ENCODE measurements around the gene KNCN.

KNCN gene

GRCh38 chr1:46571691-46572225 is 20.3 kb upstream of the KNCN start:
- TF ChIP-seq PAX5 (IDR thresholded peaks at IDR 0.05; ENCODE audit: insufficient read depth, low read length, severe bottlenecking) = no peak
- TF ChIP-seq TAF1 (IDR thresholded peaks at IDR 0.05; ENCODE audit: low read depth, low read length) = no peak
- TF ChIP-seq POU2F2 (IDR thresholded peaks at IDR 0.05; ENCODE audit: low read depth, low read length) = no peak
- TF ChIP-seq SPI1 (IDR thresholded peaks at IDR 0.05; ENCODE audit: low read depth, low read length) = no peak
- no peak for TF ChIP-seq POLR2A (IDR thresholded peaks at IDR 0.05; ENCODE audit: low read depth, low read length)
- DNase-seq (ENCODE audit: insufficient read length, low spot score) (no peak), FAIRE-seq (no peak)

GRCh38 chr1:46569884-46570725 is 18.7 kb upstream of the KNCN start:
- no peak for TF ChIP-seq PAX5 (IDR thresholded peaks at IDR 0.05; ENCODE audit: insufficient read depth, low read length, severe bottlenecking)
- no peak for TF ChIP-seq POLR2AphosphoS5 (IDR thresholded peaks at IDR 0.05; ENCODE audit: low read depth, low read length)
- no peak for FAIRE-seq
- no peak for DNase-seq (ENCODE audit: insufficient read length, low spot score)

- FAIRE-seq (no peak), DNase-seq (ENCODE audit: insufficient read length, low spot score) (no peak)
- no peak for TF ChIP-seq TAF1 (IDR thresholded peaks at IDR 0.05; ENCODE audit: low read depth, low read length)
- TF ChIP-seq POLR2AphosphoS5 (IDR thresholded peaks at IDR 0.05; ENCODE audit: low read depth, low read length) = no peak
- TF ChIP-seq PAX5 (IDR thresholded peaks at IDR 0.05; ENCODE audit: insufficient read depth, low read length, severe bottlenecking) = no peak
- TF ChIP-seq SPI1 (IDR thresholded peaks at IDR 0.05; ENCODE audit: low read depth, low read length) = no peak
- TF ChIP-seq POU2F2 (IDR thresholded peaks at IDR 0.05; ENCODE audit: low read depth, low read length) = no peak
- TF ChIP-seq POLR2A (IDR thresholded peaks at IDR 0.05; ENCODE audit: low read depth, low read length) = no peak
Observed at GRCh38 chr1:46569116-46569515, 17.7 kb upstream of the KNCN start.

- FAIRE-seq = no peak
- no peak for TF ChIP-seq PAX5 (IDR thresholded peaks at IDR 0.05; ENCODE audit: insufficient read depth, low read length, severe bottlenecking)
- no peak for TF ChIP-seq POU2F2 (IDR thresholded peaks at IDR 0.05; ENCODE audit: low read depth, low read length)
- TF ChIP-seq POLR2A (IDR thresholded peaks at IDR 0.05; ENCODE audit: low read depth, low read length) = no peak
- TF ChIP-seq POLR2AphosphoS5 (IDR thresholded peaks at IDR 0.05; ENCODE audit: low read depth, low read length) = no peak
- TF ChIP-seq SPI1 (IDR thresholded peaks at IDR 0.05; ENCODE audit: low read depth, low read length) = no peak
- TF ChIP-seq TAF1 (IDR thresholded peaks at IDR 0.05; ENCODE audit: low read depth, low read length) = no peak
- no peak for DNase-seq (ENCODE audit: insufficient read length, low spot score)
Observed at GRCh38 chr1:46568461-46568891, 17.0 kb upstream of the KNCN start.

- DNase-seq (ENCODE audit: insufficient read length, low spot score) (no peak), FAIRE-seq (no peak)
- TF ChIP-seq SPI1 (IDR thresholded peaks at IDR 0.05; ENCODE audit: low read depth, low read length) = no peak
- TF ChIP-seq POLR2AphosphoS5 (IDR thresholded peaks at IDR 0.05; ENCODE audit: low read depth, low read length) = no peak
- no peak for TF ChIP-seq PAX5 (IDR thresholded peaks at IDR 0.05; ENCODE audit: insufficient read depth, low read length, severe bottlenecking)
- TF ChIP-seq POLR2A (IDR thresholded peaks at IDR 0.05; ENCODE audit: low read depth, low read length) = no peak
- TF ChIP-seq POU2F2 (IDR thresholded peaks at IDR 0.05; ENCODE audit: low read depth, low read length) = no peak
- no peak for TF ChIP-seq TAF1 (IDR thresholded peaks at IDR 0.05; ENCODE audit: low read depth, low read length)
Observed at GRCh38 chr1:46563341-46563740, 11.9 kb upstream of the KNCN start.

- TF ChIP-seq PAX5 (IDR thresholded peaks at IDR 0.05; ENCODE audit: insufficient read depth, low read length, severe bottlenecking) = no peak
- no peak for TF ChIP-seq POLR2AphosphoS5 (IDR thresholded peaks at IDR 0.05; ENCODE audit: low read depth, low read length)
- no peak for TF ChIP-seq TAF1 (IDR thresholded peaks at IDR 0.05; ENCODE audit: low read depth, low read length)
- TF ChIP-seq POLR2A (IDR thresholded peaks at IDR 0.05; ENCODE audit: low read depth, low read length) = no peak
- TF ChIP-seq SPI1 (IDR thresholded peaks at IDR 0.05; ENCODE audit: low read depth, low read length) = no peak
- no peak for TF ChIP-seq POU2F2 (IDR thresholded peaks at IDR 0.05; ENCODE audit: low read depth, low read length)
- FAIRE-seq (no peak), DNase-seq (ENCODE audit: insufficient read length, low spot score) (no peak)
Observed at GRCh38 chr1:46562498-46562897, 11.1 kb upstream of the KNCN start.

- DNase-seq (ENCODE audit: insufficient read length, low spot score) (no peak), FAIRE-seq (no peak)
Observed at GRCh38 chr1:46558966-46559365, 7.5 kb upstream of the KNCN start.

GRCh38 chr1:46558141-46558963 is 6.9 kb upstream of the KNCN start:
- FAIRE-seq (no peak), DNase-seq (ENCODE audit: insufficient read length, low spot score) (no peak)
- TF ChIP-seq SPI1 (IDR thresholded peaks at IDR 0.05; ENCODE audit: low read depth, low read length) = no peak
- TF ChIP-seq POU2F2 (IDR thresholded peaks at IDR 0.05; ENCODE audit: low read depth, low read length) = no peak
- no peak for TF ChIP-seq POLR2AphosphoS5 (IDR thresholded peaks at IDR 0.05; ENCODE audit: low read depth, low read length)
- no peak for TF ChIP-seq POLR2A (IDR thresholded peaks at IDR 0.05; ENCODE audit: low read depth, low read length)
- TF ChIP-seq PAX5 (IDR thresholded peaks at IDR 0.05; ENCODE audit: insufficient read depth, low read length, severe bottlenecking) = no peak
- TF ChIP-seq TAF1 (IDR thresholded peaks at IDR 0.05; ENCODE audit: low read depth, low read length) = no peak

More at GRCh38 chr1:46558966-46559365, 7.5 kb upstream of the KNCN start:
- TF ChIP-seq POLR2AphosphoS5 (IDR thresholded peaks at IDR 0.05; ENCODE audit: low read depth, low read length) (no peak), SPI1 (IDR thresholded peaks at IDR 0.05; ENCODE audit: low read depth, low read length) (no peak), POLR2A (IDR thresholded peaks at IDR 0.05; ENCODE audit: low read depth, low read length) (no peak), PAX5 (IDR thresholded peaks at IDR 0.05; ENCODE audit: insufficient read depth, low read length, severe bottlenecking) (no peak), TAF1 (IDR thresholded peaks at IDR 0.05; ENCODE audit: low read depth, low read length) (no peak), POU2F2 (IDR thresholded peaks at IDR 0.05; ENCODE audit: low read depth, low read length) (no peak)

- TF ChIP-seq POLR2AphosphoS5 (IDR thresholded peaks at IDR 0.05; ENCODE audit: low read depth, low read length) = no peak
- no peak for TF ChIP-seq POU2F2 (IDR thresholded peaks at IDR 0.05; ENCODE audit: low read depth, low read length)
- no peak for TF ChIP-seq PAX5 (IDR thresholded peaks at IDR 0.05; ENCODE audit: insufficient read depth, low read length, severe bottlenecking)
- TF ChIP-seq SPI1 (IDR thresholded peaks at IDR 0.05; ENCODE audit: low read depth, low read length) = no peak
- no peak for TF ChIP-seq POLR2A (IDR thresholded peaks at IDR 0.05; ENCODE audit: low read depth, low read length)
- DNase-seq (ENCODE audit: insufficient read length, low spot score) = no peak
- FAIRE-seq = no peak
Observed at GRCh38 chr1:46557403-46557802, 6.0 kb upstream of the KNCN start.
